ENCODE results near the gene ARVCF.

The ARVCF gene

DNA sequence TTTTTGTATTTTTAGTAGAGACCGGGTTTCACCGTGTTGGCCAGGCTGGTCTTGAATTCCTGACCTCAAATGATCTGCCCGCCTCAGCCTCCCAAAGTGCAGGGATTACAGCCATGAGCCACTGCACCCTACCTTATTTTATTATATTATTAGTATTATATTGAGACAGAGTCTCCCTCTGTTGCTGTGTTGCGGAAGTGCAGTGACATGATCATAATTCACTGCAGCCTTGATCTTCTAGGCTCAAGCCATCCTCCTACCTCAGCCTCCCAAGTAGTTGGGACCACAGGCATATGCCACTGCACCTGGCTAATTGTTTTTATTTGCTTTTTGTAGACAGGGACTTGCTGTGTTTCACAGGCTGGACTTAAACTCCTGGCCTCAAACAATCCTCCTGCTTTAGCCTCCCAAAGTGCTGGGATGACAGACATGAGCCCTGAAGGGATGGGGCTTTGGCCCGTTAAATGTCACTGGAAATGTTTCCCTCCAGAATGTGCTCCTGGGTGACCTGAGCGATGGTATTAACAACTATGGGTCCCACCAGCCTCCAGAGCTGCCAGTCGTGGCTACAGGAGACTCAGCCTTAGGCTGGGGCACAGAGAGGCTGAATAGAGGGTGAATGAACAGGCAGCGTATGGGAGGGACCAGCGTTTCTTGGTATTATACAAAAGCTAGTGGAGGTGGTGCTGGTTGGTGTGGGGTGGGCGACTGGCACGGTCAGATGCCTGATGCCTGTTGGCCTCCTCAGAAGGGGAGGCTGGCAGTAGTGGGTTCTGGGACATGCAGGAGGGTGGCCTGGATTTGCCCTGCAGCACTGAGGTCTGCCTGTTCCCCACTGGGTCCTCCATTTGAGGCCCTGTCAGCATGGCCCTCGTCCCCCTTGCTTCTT, 11.6 kb upstream of the ARVCF start:
- TF ChIP-seq POLR2AphosphoS5 (IDR thresholded peaks at IDR 0.05; ENCODE audit: low read depth) = no peak
- TF ChIP-seq, protein P1, sequence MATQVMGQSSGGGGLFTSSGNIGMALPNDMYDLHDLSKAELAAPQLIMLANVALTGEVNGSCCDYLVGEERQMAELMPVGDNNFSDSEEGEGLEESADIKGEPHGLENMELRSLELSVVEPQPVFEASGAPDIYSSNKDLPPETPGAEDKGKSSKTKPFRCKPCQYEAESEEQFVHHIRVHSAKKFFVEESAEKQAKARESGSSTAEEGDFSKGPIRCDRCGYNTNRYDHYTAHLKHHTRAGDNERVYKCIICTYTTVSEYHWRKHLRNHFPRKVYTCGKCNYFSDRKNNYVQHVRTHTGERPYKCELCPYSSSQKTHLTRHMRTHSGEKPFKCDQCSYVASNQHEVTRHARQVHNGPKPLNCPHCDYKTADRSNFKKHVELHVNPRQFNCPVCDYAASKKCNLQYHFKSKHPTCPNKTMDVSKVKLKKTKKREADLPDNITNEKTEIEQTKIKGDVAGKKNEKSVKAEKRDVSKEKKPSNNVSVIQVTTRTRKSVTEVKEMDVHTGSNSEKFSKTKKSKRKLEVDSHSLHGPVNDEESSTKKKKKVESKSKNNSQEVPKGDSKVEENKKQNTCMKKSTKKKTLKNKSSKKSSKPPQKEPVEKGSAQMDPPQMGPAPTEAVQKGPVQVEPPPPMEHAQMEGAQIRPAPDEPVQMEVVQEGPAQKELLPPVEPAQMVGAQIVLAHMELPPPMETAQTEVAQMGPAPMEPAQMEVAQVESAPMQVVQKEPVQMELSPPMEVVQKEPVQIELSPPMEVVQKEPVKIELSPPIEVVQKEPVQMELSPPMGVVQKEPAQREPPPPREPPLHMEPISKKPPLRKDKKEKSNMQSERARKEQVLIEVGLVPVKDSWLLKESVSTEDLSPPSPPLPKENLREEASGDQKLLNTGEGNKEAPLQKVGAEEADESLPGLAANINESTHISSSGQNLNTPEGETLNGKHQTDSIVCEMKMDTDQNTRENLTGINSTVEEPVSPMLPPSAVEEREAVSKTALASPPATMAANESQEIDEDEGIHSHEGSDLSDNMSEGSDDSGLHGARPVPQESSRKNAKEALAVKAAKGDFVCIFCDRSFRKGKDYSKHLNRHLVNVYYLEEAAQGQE (IDR thresholded peaks at IDR 0.05; ENCODE audit: insufficient replicate concordance, low read depth) = no peak
- no peak for TF ChIP-seq GABPA (IDR thresholded peaks at IDR 0.05; ENCODE audit: low read depth)
- TF ChIP-seq, protein P2, sequence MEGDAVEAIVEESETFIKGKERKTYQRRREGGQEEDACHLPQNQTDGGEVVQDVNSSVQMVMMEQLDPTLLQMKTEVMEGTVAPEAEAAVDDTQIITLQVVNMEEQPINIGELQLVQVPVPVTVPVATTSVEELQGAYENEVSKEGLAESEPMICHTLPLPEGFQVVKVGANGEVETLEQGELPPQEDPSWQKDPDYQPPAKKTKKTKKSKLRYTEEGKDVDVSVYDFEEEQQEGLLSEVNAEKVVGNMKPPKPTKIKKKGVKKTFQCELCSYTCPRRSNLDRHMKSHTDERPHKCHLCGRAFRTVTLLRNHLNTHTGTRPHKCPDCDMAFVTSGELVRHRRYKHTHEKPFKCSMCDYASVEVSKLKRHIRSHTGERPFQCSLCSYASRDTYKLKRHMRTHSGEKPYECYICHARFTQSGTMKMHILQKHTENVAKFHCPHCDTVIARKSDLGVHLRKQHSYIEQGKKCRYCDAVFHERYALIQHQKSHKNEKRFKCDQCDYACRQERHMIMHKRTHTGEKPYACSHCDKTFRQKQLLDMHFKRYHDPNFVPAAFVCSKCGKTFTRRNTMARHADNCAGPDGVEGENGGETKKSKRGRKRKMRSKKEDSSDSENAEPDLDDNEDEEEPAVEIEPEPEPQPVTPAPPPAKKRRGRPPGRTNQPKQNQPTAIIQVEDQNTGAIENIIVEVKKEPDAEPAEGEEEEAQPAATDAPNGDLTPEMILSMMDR (IDR thresholded peaks at IDR 0.05; ENCODE audit: insufficient read depth, low read length) = no peak
- no peak for TF ChIP-seq SPI1 (IDR thresholded peaks at IDR 0.05; ENCODE audit: borderline replicate concordance, low read depth)
- H3K27me3 ChIP-seq (ENCODE audit: insufficient read depth, poor library complexity, severe bottlenecking) = no peaks in the 10 kb centered on the region
- no peak for DNase-seq (ENCODE audit: low read depth in 1 of 2, low spot score in 1 of 2)
- no peak overlapping the region for H3K4me3 ChIP-seq (replicated peaks; ENCODE audit: insufficient read depth, low read length)
- H3K27ac ChIP-seq (replicated peaks) = no peak overlapping the region

DNA sequence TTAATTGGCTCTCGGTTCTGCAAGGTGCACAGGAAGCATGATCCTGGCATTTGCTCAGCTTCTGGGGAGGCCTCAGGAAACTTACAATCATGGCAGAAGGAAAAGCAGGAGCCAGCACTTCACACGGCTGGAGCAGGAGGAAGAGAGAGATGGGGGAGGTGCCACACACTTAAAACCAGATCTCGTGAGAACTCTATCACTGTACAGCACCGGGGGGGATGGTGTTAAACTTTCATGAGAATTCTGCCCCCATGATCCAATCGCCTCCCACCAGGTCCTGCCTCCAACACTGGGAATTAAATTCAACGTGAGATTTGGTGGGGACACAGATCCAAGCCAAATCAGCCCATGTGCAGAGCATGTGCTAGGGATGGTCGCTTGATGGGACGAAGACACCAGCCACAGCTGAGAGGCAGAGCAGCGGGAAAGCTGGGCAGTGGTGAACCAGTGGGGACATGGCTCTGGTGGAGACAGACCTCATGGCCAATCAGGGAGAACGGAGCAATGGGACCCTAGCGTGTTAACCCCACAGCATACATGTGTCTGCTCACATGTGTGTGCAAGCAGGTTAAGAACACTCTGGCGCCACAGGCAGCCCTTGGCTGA, 10.5 kb upstream of the ARVCF start:
- no peaks in the 10 kb centered on the region for H3K27me3 ChIP-seq (ENCODE audit: insufficient read depth, poor library complexity, severe bottlenecking)
- H3K27ac ChIP-seq (replicated peaks) = no peak overlapping the region
- TF ChIP-seq POLR2AphosphoS5 (IDR thresholded peaks at IDR 0.05; ENCODE audit: low read depth) (no peak), GABPA (IDR thresholded peaks at IDR 0.05; ENCODE audit: low read depth) (no peak), SPI1 (IDR thresholded peaks at IDR 0.05; ENCODE audit: borderline replicate concordance, low read depth) (no peak)
- H3K4me3 ChIP-seq (replicated peaks; ENCODE audit: insufficient read depth, low read length) = no peak overlapping the region
- no peak for DNase-seq (ENCODE audit: low read depth in 1 of 2, low spot score in 1 of 2)

DNA sequence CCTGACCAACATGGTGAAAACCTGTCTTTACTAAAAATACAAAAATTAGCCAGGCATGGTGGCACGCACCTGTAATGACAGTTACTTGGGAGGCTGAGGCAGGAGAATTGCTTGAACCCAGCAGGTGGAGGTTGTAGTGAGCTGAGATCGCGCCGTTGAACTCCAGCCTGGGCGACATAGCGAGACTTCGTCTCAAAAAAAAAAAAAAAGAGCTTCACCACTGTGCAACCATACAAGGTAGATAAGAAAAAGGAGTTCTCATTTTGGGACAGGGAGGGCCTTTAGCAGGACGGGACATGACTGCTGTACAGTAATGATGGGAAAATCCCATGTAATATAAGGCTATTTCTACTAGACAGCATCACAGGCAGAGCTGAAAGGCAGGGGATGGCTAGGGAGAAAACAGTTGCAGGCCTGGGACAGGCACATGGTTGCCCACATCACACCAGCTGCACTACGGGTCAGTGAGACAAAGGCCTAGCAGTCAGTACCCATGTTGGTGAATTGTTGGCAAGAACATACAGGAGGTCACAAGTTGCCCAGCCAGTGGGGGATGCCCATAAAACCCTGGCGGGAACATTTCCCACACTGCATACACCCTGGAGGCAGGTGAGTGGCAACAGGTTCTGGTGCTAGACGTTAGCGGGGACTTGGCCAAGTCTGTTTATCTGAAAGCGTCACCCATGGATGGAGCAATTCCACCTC, 9.7 kb upstream of the ARVCF start:
- H3K27ac ChIP-seq (replicated peaks) = no peak overlapping the region
- TF ChIP-seq POLR2AphosphoS5 (IDR thresholded peaks at IDR 0.05; ENCODE audit: low read depth) = no peak
- TF ChIP-seq GABPA (IDR thresholded peaks at IDR 0.05; ENCODE audit: low read depth) = no peak
- TF ChIP-seq, protein P2 (IDR thresholded peaks at IDR 0.05; ENCODE audit: insufficient read depth, low read length) = no peak
- no peak for TF ChIP-seq SPI1 (IDR thresholded peaks at IDR 0.05; ENCODE audit: borderline replicate concordance, low read depth)
- TF ChIP-seq, protein P1 (IDR thresholded peaks at IDR 0.05; ENCODE audit: insufficient replicate concordance, low read depth) = no peak
- no peak for DNase-seq (ENCODE audit: low read depth in 1 of 2, low spot score in 1 of 2)
- no peaks in the 10 kb centered on the region for H3K27me3 ChIP-seq (ENCODE audit: insufficient read depth, poor library complexity, severe bottlenecking)
- no peak overlapping the region for H3K4me3 ChIP-seq (replicated peaks; ENCODE audit: insufficient read depth, low read length)

All from HL-60 (cell line).